Muscle layer of colon (tissue), 2 donors: Measurements from ENCODE around the gene RPS6KA1.
A peak's percentile ranks its signal among the peaks of the same experiment; 100 is the strongest.

Source experiments
- H3K27ac ChIP-seq: one replicate; pipeline ENCODE4 v1.7.0; 2013; ENCODE audit warnings: low read depth, mild to moderate bottlenecking, low read length, moderate library complexity
- H3K27me3 ChIP-seq, 2 donors: one replicate each; pipeline ENCODE4 v1.7.0; 2013; ENCODE audit warnings: low read length in 2 of 2, mild to moderate bottlenecking in 2 of 2; ENCODE audit not compliant: insufficient read depth in 2 of 2, control insufficient read depth in 1 of 2
- H3K36me3 ChIP-seq: one replicate; pipeline ENCODE4 v1.7.0; 2013; ENCODE audit warnings: mild to moderate bottlenecking, low read length; ENCODE audit not compliant: insufficient read depth
- H3K4me1 ChIP-seq: one replicate; pipeline ENCODE4 v1.7.0; 2013; ENCODE audit warnings: mild to moderate bottlenecking, low read length; ENCODE audit not compliant: insufficient read depth
- H3K4me3 ChIP-seq, 2 donors: one replicate each; pipeline ENCODE4 v1.7.0; 2013; ENCODE audit warnings: low read length in 2 of 2, low read depth in 1 of 2, mild to moderate bottlenecking in 1 of 2, moderate library complexity in 1 of 2
- H3K9ac ChIP-seq: one replicate; pipeline ENCODE4 v1.7.0; 2013; ENCODE audit warnings: low read length
- H3K9me3 ChIP-seq: one replicate; pipeline ENCODE4 v1.7.0; 2013; ENCODE audit warnings: mild to moderate bottlenecking, low read length
- donor health status: abdominal sarcoma.
- donor health status: Adenocarcinoma of cecum.

RPS6KA1 gene

GRCh38 chr1:26543462-26543861 is 13.9 kb downstream of the RPS6KA1 start:
- no peak overlapping the region for H3K4me3 ChIP-seq
- no peaks in the 10 kb centered on the region for H3K27me3 ChIP-seq
- peak overlapping the region; percentile 61 for H3K27ac ChIP-seq
- H3K36me3 ChIP-seq, result no peaks in the 10 kb centered on the region
- H3K9ac ChIP-seq, result no peak overlapping the region
- H3K4me1 ChIP-seq, result peaks cover 5% of the 10 kb centered on the region
- H3K9me3 ChIP-seq, result no peaks in the 10 kb centered on the region

GRCh38 chr1:26544126-26544525 is 14.6 kb downstream of the RPS6KA1 start:
- Histone ChIP-seq H3K27me3 (no peaks in the 10 kb centered on the region), H3K9me3 (no peaks in the 10 kb centered on the region), H3K9ac (no peak overlapping the region), H3K4me1 (peaks cover 5% of the 10 kb centered on the region), H3K36me3 (no peaks in the 10 kb centered on the region), H3K27ac (no peak overlapping the region), H3K4me3 (no peak overlapping the region)

DNA sequence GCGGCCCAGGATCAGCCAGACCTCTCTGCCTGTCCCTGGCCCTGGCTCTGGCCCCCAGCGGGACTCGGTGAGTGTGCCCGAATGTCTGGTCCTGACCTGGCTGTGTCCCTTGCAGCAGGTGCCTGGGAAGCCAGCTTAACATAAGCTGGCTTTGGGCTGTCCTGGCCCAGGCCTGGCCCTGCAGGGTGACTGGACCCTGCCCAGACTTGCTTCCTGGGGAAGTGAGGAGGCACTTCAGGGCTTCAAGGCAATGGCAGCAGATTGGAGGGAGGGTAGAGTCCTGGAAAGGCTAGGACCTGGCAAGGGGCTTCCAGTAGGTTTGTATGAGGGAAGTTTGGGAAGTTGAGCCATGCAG is 16.4 kb downstream of the RPS6KA1 start:
- no peaks in the 10 kb centered on the region for H3K27me3 ChIP-seq
- peaks cover 5% of the 10 kb centered on the region for H3K4me1 ChIP-seq

GRCh38 chr1:26546375-26546774 is 16.8 kb downstream of the RPS6KA1 start:
- Histone ChIP-seq H3K9me3 (no peaks in the 10 kb centered on the region), H3K36me3 (no peaks in the 10 kb centered on the region), H3K4me3 (no peak overlapping the region), H3K9ac (no peak overlapping the region), H3K27me3 (no peaks in the 10 kb centered on the region), H3K4me1 (peaks cover 4% of the 10 kb centered on the region), H3K27ac (no peak overlapping the region)

More for the DNA sequence above, 16.4 kb downstream of the RPS6KA1 start:
- Histone ChIP-seq H3K27ac (no peak overlapping the region), H3K36me3 (no peaks in the 10 kb centered on the region), H3K9me3 (no peaks in the 10 kb centered on the region), H3K4me3 (peak overlapping the region in 1 of 2 donors; percentile 20), H3K9ac (no peak overlapping the region)

DNA sequence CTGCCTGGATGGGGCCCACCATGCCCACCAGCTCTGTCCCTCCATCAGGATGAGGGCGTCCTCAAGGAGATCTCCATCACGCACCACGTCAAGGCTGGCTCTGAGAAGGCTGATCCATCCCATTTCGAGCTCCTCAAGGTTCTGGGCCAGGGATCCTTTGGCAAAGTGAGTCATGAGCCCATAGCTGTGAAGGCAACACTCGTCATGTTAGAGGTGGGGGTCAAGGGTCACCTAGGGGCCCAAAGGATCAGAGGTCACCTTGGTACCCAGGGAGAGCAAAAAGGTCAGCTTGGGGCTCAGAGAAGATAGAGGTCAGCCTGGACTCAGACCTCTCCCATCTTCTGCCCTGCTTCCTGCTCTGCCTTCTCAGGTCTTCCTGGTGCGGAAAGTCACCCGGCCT is 17.3 kb downstream of the RPS6KA1 start:
- no peak overlapping the region for H3K4me3 ChIP-seq
- H3K9me3 ChIP-seq, result no peaks in the 10 kb centered on the region
- no peak overlapping the region for H3K27ac ChIP-seq
- H3K27me3 ChIP-seq, result no peaks in the 10 kb centered on the region
- no peaks in the 10 kb centered on the region for H3K4me1 ChIP-seq
- no peak overlapping the region for H3K9ac ChIP-seq
- no peaks in the 10 kb centered on the region for H3K36me3 ChIP-seq

GRCh38 chr1:26548841-26549240 is 19.3 kb downstream of the RPS6KA1 start:
- no peak overlapping the region for H3K27ac ChIP-seq
- no peak overlapping the region for H3K9ac ChIP-seq
- no peak overlapping the region for H3K4me3 ChIP-seq
- no peaks in the 10 kb centered on the region for H3K9me3 ChIP-seq
- no peaks in the 10 kb centered on the region for H3K27me3 ChIP-seq
- H3K36me3 ChIP-seq, result no peaks in the 10 kb centered on the region
- H3K4me1 ChIP-seq, result no peaks in the 10 kb centered on the region

DNA sequence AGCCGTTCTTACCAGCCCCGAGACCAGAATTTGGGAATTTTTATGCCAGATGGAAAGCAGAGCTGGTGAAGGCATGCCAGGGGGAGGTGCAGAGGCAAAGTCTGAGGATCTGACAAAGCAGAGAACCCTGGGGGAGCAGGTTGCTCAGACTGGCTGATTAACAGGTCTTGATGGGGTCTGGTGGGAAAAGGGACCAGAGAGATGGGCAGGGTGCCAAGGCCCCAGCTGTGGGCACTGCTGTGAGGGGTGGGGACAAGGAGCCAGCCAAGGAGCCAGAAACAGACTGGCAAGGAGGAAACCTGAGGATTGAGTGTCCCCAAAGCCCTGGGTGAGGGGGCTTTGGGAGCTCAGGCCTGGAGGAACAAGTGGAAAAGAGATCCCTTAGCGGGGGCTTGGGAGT is 21.4 kb downstream of the RPS6KA1 start:
- H3K9me3 ChIP-seq, result no peaks in the 10 kb centered on the region
- H3K36me3 ChIP-seq, result no peaks in the 10 kb centered on the region
- H3K27me3 ChIP-seq, result no peaks in the 10 kb centered on the region
- H3K4me1 ChIP-seq, result no peaks in the 10 kb centered on the region
- H3K9ac ChIP-seq, result no peak overlapping the region
- H3K27ac ChIP-seq, result no peak overlapping the region
- H3K4me3 ChIP-seq, result no peak overlapping the region

- Histone ChIP-seq H3K9me3 (no peaks in the 10 kb centered on the region), H3K36me3 (no peaks in the 10 kb centered on the region), H3K9ac (no peak overlapping the region)
Measured at GRCh38 chr1:26552720-26553119, 23.2 kb downstream of the RPS6KA1 start.

GRCh38 chr1:26553942-26554682 is 24.6 kb downstream of the RPS6KA1 start:
- Histone ChIP-seq H3K9ac (no peak overlapping the region), H3K36me3 (no peaks in the 10 kb centered on the region), H3K4me3 (no peak overlapping the region), H3K4me1 (no peaks in the 10 kb centered on the region), H3K9me3 (no peaks in the 10 kb centered on the region), H3K27ac (no peak overlapping the region), H3K27me3 (no peaks in the 10 kb centered on the region)

More at GRCh38 chr1:26552720-26553119, 23.2 kb downstream of the RPS6KA1 start:
- no peak overlapping the region for H3K27ac ChIP-seq
- no peaks in the 10 kb centered on the region for H3K27me3 ChIP-seq
- no peak overlapping the region for H3K4me3 ChIP-seq
- no peaks in the 10 kb centered on the region for H3K4me1 ChIP-seq

DNA sequence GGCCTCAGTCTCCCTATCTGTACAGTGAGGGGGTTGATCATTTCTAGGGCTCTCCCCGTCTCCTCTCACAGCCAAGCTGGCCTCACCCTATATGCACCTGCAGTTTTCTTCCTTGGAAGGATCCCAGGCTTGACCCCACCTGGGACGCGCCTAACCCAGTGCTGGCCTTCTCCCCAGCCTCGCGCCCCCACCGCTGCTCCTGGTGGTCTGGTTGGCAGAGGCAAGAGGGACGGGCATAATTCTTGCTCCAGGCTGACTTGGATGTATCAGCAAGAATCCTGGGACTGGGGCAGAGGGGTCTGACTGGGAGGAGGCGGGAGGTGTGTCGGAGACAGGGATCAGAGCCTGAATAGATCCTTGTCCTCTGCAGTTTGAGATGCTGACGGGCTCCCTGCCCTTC is 25.2 kb downstream of the RPS6KA1 start:
- Histone ChIP-seq H3K9me3 (no peaks in the 10 kb centered on the region), H3K27me3 (no peaks in the 10 kb centered on the region), H3K4me1 (no peaks in the 10 kb centered on the region), H3K9ac (no peak overlapping the region), H3K4me3 (no peak overlapping the region), H3K36me3 (no peaks in the 10 kb centered on the region), H3K27ac (no peak overlapping the region)

DNA sequence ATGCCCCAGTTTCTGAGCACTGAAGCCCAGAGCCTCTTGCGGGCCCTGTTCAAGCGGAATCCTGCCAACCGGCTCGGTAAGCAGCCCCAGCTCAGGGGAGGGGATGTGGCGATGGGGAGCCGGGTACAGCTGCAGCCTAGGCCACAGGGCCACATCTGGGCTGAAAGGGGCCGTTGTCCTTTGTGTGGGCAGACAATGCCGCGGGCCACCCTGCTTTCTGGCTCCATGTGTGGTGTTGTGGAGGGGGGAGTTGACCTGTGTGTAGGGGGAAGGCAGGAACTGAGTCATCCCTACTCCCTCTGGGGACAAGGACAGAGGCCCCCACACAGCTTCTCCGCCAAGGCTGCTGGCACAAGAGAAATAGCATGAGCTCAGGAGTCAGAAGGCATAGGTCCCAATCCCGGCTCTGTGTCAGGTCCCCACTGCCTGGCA is 26.0 kb downstream of the RPS6KA1 start:
- no peak overlapping the region for H3K9ac ChIP-seq
- no peaks in the 10 kb centered on the region for H3K4me1 ChIP-seq
- no peaks in the 10 kb centered on the region for H3K36me3 ChIP-seq
- H3K4me3 ChIP-seq, result no peak overlapping the region
- no peaks in the 10 kb centered on the region for H3K27me3 ChIP-seq
- H3K9me3 ChIP-seq, result no peaks in the 10 kb centered on the region
- no peak overlapping the region for H3K27ac ChIP-seq

GRCh38 chr1:26556111-26556510 is 26.6 kb downstream of the RPS6KA1 start:
- no peaks in the 10 kb centered on the region for H3K36me3 ChIP-seq
- no peak overlapping the region for H3K27ac ChIP-seq
- H3K9ac ChIP-seq, result no peak overlapping the region
- no peaks in the 10 kb centered on the region for H3K9me3 ChIP-seq
- H3K4me1 ChIP-seq, result no peaks in the 10 kb centered on the region
- no peaks in the 10 kb centered on the region for H3K27me3 ChIP-seq
- no peak overlapping the region for H3K4me3 ChIP-seq
